Keratinocyte (primary cell): ENCODE measurements around the gene EPHA10.

Experiments used
- CTCF ChIP-seq, 3 experiments: IDR thresholded peaks in 1 of 3; conservative IDR thresholded peaks in 1 of 3; optimal IDR thresholded peaks in 1 of 3; 2 replicates in 2 of 3; 3 replicates in 1 of 3; pipeline versions ENCODE3 to v1.5.1; 2011; ENCODE audit warnings: low read length in 3 of 3, mild to moderate bottlenecking in 3 of 3, moderate library complexity in 2 of 3, control low read depth in 1 of 3, inconsistent platforms in 1 of 3; ENCODE audit not compliant: insufficient read depth in 2 of 3; ENCODE audit errors: extremely low read depth in 1 of 3
- EZH2 ChIP-seq: IDR thresholded peaks from one replicate; pipeline ENCODE4 v1.6.1; 2012; ENCODE audit warnings: inconsistent platforms, mild to moderate bottlenecking, low read length, moderate library complexity

GRCh38 chr1:37723390-37724078 is 41.4 kb downstream of the EPHA10 start:
- TF ChIP-seq CTCF (optimal IDR thresholded peaks at IDR 0.05 in 1 of 3, IDR thresholded peaks at IDR 0.05 in 1 of 3, conservative IDR thresholded peaks at IDR 0.05 in 1 of 3; ENCODE audit: extremely low read depth in 1 of 3, insufficient read depth in 2 of 3, low read length in 3 of 3) (no peak), EZH2 (no peak)
